Muscle of back (tissue), 11 donors: Measurements from ENCODE around the gene CD164L2. TPM values are rescaled to one million over a fixed set of nuclear protein-coding genes. Genes with fewer than 3 reads are reported as not detected.
A peak's percentile ranks its signal among the peaks of the same experiment; 100 is the strongest.

ENCODE experiments used
- DNase-seq, 3 donors: peaks; one replicate each; pipeline versions ENCODE4 v3.0.0 to v3.0.0-alpha.2; 2013
- polyA plus RNA-seq, 10 donors: library from polyadenylated mRNA; unstranded; fragments of 120-200 nt; gene quantifications; one replicate each; pipeline ENCODE4 v1.2.1, GENCODE V29; 2013; ENCODE audit not compliant: insufficient read length in 10 of 10

The CD164L2 gene
- polyA plus RNA-seq, 10 donors, result 0.11 TPM; not detected in 9

GRCh38 chr1:27365372-27366112, 17.6 kb downstream of the CD164L2 start:
- peak; percentile 86 to 94 (median 90) for DNase-seq

GRCh38 chr1:27364696-27365371, 18.3 kb downstream of the CD164L2 start:
- DNase-seq, result no peak

DNA sequence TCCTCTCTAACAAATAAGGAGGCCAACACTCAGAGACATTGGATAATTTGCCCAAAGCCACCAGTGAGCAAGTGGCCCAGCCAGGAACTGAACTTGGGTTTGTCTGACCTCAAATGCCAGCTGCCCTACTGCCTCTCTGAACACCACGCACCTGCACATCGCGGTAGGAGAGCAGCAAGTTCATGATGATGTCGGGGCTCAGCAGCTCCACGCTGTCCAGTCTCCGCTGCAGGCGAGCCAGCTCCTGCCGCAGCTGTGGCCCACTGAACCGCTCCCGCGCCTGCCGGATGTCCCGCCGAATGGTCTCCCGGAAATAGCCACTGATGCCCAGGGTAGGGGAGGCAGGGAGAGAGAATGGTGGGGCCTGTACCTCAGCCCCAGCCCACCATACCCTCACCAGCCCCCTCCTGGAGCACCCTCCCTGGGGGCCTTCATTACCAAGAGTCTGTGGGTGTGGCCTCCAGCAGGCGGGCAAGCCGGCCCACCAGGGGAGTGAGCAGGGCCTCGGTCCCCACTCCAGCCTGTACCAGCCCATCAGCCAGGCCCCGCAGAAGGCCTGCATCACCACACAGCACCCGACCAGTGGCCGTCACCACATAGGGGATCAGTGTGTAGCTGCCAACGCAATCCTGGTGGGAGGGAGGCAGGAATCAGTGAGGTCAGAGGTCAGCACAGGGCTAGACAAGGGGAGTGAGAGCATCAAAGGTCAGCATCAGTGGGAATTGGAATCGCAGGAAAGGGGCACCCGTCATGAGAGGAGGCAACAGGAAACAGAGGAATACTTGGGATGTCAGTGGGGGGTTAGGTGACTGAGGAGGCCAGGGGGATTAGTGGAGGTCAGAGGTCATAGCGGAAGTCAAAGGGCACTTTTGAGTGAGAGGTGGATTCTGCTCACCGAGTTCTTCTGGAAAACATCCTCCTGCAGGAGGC, 19.1 kb downstream of the CD164L2 start:
- no peak for DNase-seq

GRCh38 chr1:27361553-27361952, 21.6 kb downstream of the CD164L2 start:
- no peak for DNase-seq

GRCh38 chr1:27361044-27361402, 22.1 kb downstream of the CD164L2 start:
- no peak for DNase-seq

DNA sequence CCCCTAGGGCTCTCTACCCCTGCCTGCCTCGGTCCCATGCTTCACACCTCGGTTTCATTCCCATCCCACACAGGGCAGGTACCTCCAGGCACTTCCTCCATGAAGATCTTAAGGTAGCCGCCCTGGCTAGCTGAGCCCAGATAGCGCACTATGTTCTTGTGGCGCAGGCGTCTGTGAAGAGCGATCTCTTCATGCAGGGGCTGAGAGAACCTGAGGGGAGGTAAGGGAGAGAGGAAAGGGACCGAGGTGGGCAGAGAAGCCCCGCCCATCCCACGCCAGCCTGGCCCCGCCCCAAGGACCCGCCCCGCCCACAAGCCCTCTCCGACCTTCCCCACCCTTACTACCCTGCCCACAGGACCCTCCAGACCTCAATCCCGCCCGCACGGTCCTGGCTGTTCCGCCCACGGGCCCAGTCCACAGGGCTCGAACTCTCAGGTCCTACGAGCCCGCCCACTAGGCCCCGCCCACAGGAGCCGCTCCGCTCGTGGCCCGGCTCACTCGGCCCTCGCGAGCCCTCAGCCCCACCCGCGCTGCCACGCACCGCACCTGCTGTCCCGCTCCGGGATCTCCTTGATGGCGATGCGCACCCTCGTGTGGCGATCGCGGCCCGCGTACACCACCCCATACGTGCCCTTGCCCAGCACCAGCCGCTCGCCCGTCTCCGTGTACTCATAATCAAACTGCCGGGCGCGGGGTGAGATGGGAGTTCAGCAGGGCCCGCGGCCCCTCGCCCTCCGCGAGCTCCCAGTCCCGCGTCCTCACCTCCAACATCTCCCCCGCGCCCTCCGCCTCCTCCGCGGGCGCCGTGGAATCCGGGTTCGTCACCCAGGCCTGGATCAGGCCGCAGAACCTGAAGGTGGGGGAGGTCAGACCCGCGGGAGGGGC, 22.7 kb downstream of the CD164L2 start:
- DNase-seq, result no peak

DNA sequence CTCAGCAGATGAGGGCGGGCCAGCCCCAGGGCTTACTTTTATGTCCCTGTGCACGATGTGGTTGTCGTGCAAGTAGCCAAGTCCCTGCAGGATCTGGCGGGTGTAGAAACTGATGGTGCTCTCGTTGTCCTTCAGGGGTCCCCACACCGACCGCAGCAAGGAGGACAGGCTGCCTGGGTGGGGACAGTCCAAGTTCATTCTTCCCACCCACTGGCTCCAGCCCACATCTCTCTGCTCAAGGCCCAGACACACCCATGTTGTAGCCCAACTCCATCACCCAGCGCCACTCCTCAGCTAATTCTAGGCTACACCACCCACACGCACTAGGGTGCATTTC, 23.3 kb downstream of the CD164L2 start:
- DNase-seq, result no peak

DNA sequence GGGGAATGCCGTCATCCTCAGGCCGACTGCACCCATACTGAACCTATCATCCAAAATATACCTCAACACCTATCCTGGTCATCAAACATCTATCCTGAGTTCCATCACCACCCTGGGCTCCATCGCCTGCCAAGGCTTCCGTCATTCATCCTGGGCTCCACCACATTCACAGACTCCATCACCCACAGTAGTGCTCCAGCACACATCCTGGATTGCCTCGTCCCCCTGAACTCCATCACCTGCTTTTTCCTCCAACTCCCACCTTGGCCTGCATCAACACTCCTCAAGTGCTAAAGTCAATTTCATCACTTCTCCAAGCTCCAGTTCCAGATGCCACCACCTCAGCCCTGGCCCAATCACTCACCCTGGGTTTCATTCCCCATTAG, 24.2 kb downstream of the CD164L2 start:
- no peak for DNase-seq

- DNase-seq, result no peak
These were observed 24.9 kb downstream of the CD164L2 start for GRCh38 chr1:27358038-27358927.

DNA sequence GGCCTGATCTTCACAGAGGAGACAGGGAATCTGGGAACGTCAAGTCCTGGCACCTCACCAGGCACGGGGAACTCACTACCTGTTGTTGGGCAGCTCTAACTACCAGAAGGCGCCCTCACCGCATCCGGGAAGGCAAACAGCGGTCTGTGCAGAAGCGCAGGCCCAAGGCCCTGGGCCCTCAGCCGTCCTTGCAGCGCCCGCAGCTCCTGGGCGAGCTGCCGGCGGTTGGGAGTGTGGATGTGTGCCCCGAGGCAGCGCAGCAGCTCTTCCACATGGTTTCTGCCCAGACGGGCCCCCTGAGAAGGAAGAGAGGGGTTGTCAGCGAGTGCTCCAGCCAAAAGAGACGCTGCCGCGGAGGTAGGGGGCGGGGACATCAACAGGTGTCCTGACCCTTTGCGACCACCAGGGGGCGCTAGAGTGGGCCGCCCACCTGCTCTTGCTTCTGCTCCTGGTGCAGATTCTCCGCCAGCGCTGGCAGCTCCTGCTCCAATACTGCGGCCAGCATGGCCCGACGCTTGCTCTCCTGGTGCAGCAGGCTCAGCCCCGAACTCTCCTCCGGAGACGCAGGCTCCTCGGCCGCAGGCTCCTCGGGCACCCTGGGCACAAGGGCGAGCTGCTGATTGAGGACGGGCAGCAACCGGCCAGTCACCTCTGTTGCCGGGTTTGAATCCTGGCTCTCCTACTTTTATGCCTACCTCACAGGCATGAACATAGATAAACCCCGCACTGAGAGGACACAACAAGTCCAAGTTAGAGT, 25.7 kb downstream of the CD164L2 start:
- DNase-seq, result peak; percentile 26 to 88 (median 79)

- no peak for DNase-seq
These were observed 26.4 kb downstream of the CD164L2 start for GRCh38 chr1:27356619-27357280.

DNA sequence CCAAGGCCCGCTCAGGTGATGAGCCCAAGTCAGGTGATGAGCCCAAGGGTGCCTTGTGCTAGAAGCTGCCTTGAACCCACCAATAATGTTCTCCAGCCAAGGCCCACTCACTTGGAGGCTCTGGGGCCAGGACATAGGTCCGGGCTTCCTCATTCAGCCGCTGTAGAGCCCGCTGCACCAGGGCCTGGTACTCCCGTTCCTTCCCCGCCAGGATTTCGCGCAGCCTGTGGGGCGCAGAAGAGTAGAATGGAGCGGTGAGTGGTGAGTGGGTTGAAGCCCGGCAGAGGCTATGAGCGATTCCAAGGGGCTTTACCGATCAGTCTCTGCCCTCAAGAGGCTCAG, 26.9 kb downstream of the CD164L2 start:
- DNase-seq, result no peak

DNA sequence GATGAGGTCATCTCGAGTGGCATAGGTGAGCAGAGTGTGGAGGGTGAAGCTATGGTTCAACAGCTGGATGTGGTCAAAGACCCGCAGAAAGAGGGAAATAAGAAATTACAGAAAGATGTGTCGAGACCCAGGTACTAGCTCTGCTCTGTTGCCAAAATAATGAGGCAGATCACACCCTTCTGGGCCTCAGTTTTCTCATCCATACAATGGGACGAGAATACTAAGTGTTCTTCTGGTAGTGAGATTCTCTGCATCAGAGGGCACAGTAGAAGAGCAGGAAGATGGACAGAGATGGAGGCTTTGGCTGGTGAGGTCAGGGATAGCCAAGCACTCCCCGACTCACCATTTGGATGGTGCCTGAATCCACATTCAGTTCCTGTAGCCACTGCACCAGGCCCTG, 27.4 kb downstream of the CD164L2 start:
- no peak for DNase-seq

DNA sequence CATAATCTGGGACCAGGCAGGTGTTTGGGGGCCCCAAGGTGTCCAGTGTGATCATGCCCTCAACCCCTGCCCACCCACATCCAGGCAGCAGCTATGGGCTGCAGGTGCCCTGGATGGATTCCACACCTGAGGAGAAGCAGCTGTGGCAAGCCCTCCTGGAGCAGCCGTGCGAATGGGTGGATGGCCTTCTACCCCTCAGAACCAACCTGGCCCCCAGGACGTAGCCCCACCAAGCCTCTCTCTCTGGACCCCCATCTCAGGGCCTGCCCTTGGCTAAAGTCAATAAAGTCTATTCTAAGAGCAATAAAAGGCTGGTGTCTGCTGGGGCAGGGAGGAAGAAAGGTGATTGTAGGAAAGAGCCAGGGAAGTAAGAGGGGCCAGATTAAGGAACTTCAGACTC, 29.5 kb downstream of the CD164L2 start:
- DNase-seq, result no peak

DNA sequence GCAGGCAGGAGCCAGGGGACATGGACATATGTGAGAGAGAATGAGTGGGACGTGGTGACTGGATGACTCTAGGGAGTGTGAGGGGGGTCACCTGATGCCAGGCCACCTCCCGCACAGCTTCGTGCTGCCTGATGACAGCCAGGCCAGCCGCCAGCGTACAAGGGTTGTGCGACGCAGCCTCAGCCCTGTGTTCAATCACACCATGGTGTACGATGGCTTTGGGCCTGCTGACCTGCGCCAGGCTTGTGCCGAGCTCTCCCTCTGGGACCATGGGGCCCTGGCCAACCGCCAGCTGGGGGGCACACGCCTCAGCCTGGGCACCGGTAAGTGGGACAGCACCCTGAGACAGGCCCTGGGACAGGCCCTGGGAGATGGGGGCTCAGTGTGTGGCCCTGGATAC, 30.0 kb downstream of the CD164L2 start:
- no peak for DNase-seq

- DNase-seq, result no peak
These were observed 31.5 kb downstream of the CD164L2 start for GRCh38 chr1:27351541-27352107.

GRCh38 chr1:27350663-27351540, 32.2 kb downstream of the CD164L2 start:
- DNase-seq, result peak in 1 of 3 donors; percentile 73
